ENCODE measurements around the gene CXADR. TPM values are rescaled to one million over a fixed set of nuclear protein-coding genes. Genes with fewer than 3 reads are reported as not detected.

CXADR gene
- total RNA-seq, 1 experiment from 2014 or later, result 152 TPM

- peak overlapping the region; percentile 5 for H2BK12ac ChIP-seq (ENCODE audit: insufficient read length, low read depth, low read length)
- H4K8ac ChIP-seq (replicated peaks; ENCODE audit: insufficient read length, low read depth, low read length), result no peak overlapping the region
- Mint-ChIP-seq H3K27me3 (ENCODE audit: low read depth) (peaks cover 4% of the 10 kb centered on the region; the same call in 1 of the 2 replicates), H3K9me3 (no peaks in the 10 kb centered on the region; a peak in 1 of 5 replicates), H3K4me3 (peak overlapping the region; percentile 87 to 95), H3K4me1 (peaks cover 43 to 55% of the 10 kb centered on the region in 2 experiments), H3K36me3 (ENCODE audit: insufficient read depth in 1 of 3, low read depth in 3 of 3) (peaks cover 22 to 28% (median 25%) of the 10 kb centered on the region in 3 experiments), H3K27ac (peak overlapping the region; percentile 97 to 99 (median 99))
- DNase-seq, result peak; percentile 36
- peak overlapping the region; percentile 42 for H3K56ac ChIP-seq (ENCODE audit: insufficient read length, low read depth, low read length)
- H3K23me2 ChIP-seq (ENCODE audit: insufficient read length, low read depth, low read length, poor library complexity, severe bottlenecking), result peaks cover 8% of the 10 kb centered on the region
- peak overlapping the region; percentile 91 for H3K27ac ChIP-seq (ENCODE audit: insufficient read length, low read depth, low read length)
- no peaks in the 10 kb centered on the region for H3K9me3 ChIP-seq (ENCODE audit: control insufficient read depth, low read depth, low read length)
- H3K4me2 ChIP-seq (ENCODE audit: insufficient read depth, insufficient read length, low read length), result peak overlapping the region; percentile 77
- no peak overlapping the region for H4K91ac ChIP-seq (ENCODE audit: insufficient read length, low read depth, low read length)
- no peaks in the 10 kb centered on the region for H3K79me1 ChIP-seq (ENCODE audit: insufficient read depth, low read depth, low read length, poor library complexity, severe bottlenecking)
- H4K5ac ChIP-seq (ENCODE audit: insufficient read length, low read depth, low read length), result peak overlapping the region; percentile 35
- peak; percentile 36; the same call in 2 of the 3 replicates for TF ChIP-seq CTCF (conservative IDR thresholded peaks at IDR 0.05)
- peak overlapping the region; percentile 56 for H2BK120ac ChIP-seq (ENCODE audit: low read depth, low read length, poor library complexity, severe bottlenecking)
- H2AFZ ChIP-seq (ENCODE audit: low read length), result no peak overlapping the region
- peak overlapping the region; percentile 89 for H3K9ac ChIP-seq (ENCODE audit: extremely low read depth, insufficient read length, low read length)
- WGBS (ENCODE audit: extremely low coverage, insufficient read length, low lambda C conversion rate), result no CpG with 5 or more reads among the region's 69 CpGs
- no peaks in the 10 kb centered on the region for H4K20me1 ChIP-seq (ENCODE audit: control insufficient read depth, insufficient read depth, insufficient read length)
- peaks cover 4% of the 10 kb centered on the region; the same call in 1 of the 2 replicates for H3K4me1 ChIP-seq (ENCODE audit: insufficient read depth, low read length)
- no peak overlapping the region for H2BK15ac ChIP-seq (ENCODE audit: low read depth, low read length)
- H3K14ac ChIP-seq (ENCODE audit: insufficient read depth, low read length), result peak overlapping the region; percentile 94
- no peaks in the 10 kb centered on the region for H3K27me3 ChIP-seq (ENCODE audit: insufficient read depth, low read length)
- H2BK20ac ChIP-seq (ENCODE audit: low read depth, low read length, poor library complexity, severe bottlenecking), result no peak overlapping the region
- H3K23ac ChIP-seq (ENCODE audit: insufficient read length, low read depth, low read length), result no peak overlapping the region
- peak overlapping the region; percentile 38 for H3T11ph ChIP-seq (ENCODE audit: low read length)
- no peak overlapping the region for H2BK5ac ChIP-seq (ENCODE audit: insufficient read length, low read length)
- peak overlapping the region; percentile 70; the same call in 1 of the 2 replicates for H3K4ac ChIP-seq (ENCODE audit: low read depth, low read length)
- H3K18ac ChIP-seq (ENCODE audit: insufficient read length, low read depth, low read length), result peak overlapping the region; percentile 85
- H2AK5ac ChIP-seq (ENCODE audit: insufficient read length, low read length), result no peak overlapping the region
- H3K79me2 ChIP-seq (ENCODE audit: insufficient read depth, low read length), result peaks cover 32% of the 10 kb centered on the region; the same call in 1 of the 2 replicates
These were observed 626 bp downstream of the CXADR start for GRCh38 chr21:17513214-17514123.

Data from H9 (cell line).